Stomach (tissue), 9 donors: Measurements from ENCODE around the gene MICB. TPM values are rescaled to one million over a fixed set of nuclear protein-coding genes. Genes with fewer than 3 reads are reported as not detected.

Experiments used
- DNase-seq, 2 donors: peaks; one replicate each; pipeline versions ENCODE4 v3.0.0 to v3.0.0-alpha.2; 2013 to 2019
- H3K27ac ChIP-seq, 5 donors: fragments of 200-600 bp in 4 of 5; sonication (generic) in 4 of 5; one replicate each; pipeline ENCODE4 v1.5.1; 2013 to 2019; ENCODE audit warnings: mild to moderate bottlenecking in 1 of 5, moderate library complexity in 1 of 5
- H3K27me3 ChIP-seq, 3 donors: fragments of 200-600 bp; sonication (generic); one replicate each; pipeline ENCODE4 v1.5.1; 2017 to 2019; ENCODE audit warnings: mixed run types in 1 of 3
- H3K36me3 ChIP-seq, 4 donors: fragments of 200-600 bp; sonication (generic); 1 replicate in 3 of 4; 2 replicates in 1 of 4; pipeline ENCODE4 v1.5.1; 2016 to 2019
- H3K4me1 ChIP-seq, 4 donors: fragments of 200-600 bp; sonication (generic); one replicate each; pipeline ENCODE4 v1.5.1; 2016 to 2019
- H3K4me3 ChIP-seq, 4 donors: fragments of 200-600 bp; sonication (generic) in 3 of 4; one replicate each; pipeline ENCODE4 v1.5.1; 2016 to 2019; ENCODE audit warnings: mild to moderate bottlenecking in 1 of 4
- H3K9me3 ChIP-seq, 4 donors: fragments of 200-600 bp; sonication (generic); one replicate each; pipeline ENCODE4 v1.5.1; 2016 to 2019
- EP300 ChIP-seq: sonication (generic); formaldehyde crosslinking; IDR thresholded peaks from one replicate; pipeline ENCODE4 v1.6.1; 2017; ENCODE audit warnings: antibody characterized with exemption
- POLR2A ChIP-seq, 4 donors: fragments of 450-650 bp; IDR thresholded peaks; one replicate each; pipeline ENCODE4 v1.6.1; 2016; ENCODE audit warnings: antibody characterized with exemption in 4 of 4, control low read depth in 2 of 4, mild to moderate bottlenecking in 1 of 4, moderate library complexity in 1 of 4
- POLR2AphosphoS5 ChIP-seq, 3 donors: sonication (generic); formaldehyde crosslinking; IDR thresholded peaks; one replicate each; pipeline ENCODE4 v1.6.1; 2016; ENCODE audit warnings: antibody characterized with exemption in 3 of 3
- WGBS, 5 donors: extraction: QIAGEN DNeasy Blood & Tissue Kit in 3 of 5; methylation state at CpG; one replicate each; pipeline versions ENCODE4 v1.1.5 to v1.1.7; 2013 to 2018; 5-methylcytosine and 5-hydroxymethylcytosine counted together
- intact Hi-C: fragments of 100-400 bp; cut with DNase I; formaldehyde crosslinking; loops from one replicate; pipeline ENCODE4 v1.15.1; 2023; ENCODE audit warnings: low total_unique reads
- polyA plus RNA-seq, 3 donors: library from polyadenylated mRNA; stranded (reverse); fragments of 200-250 nt; gene quantifications; one replicate each; pipeline ENCODE4 v1.2.3, GENCODE V29; 2013
- total RNA-seq, 5 donors: library from RNA; depleted of rRNA; stranded (reverse); fragments of >200 nt; gene quantifications; one replicate each; pipeline versions ENCODE4 v1.1.0 to v1.2.3, GENCODE V29; 2014 to 2016
- TF ChIP-seq, protein P1 (sequence below), 7 experiments: fragments of 450-650 bp in 4 of 7; fragments of 200-600 bp in 3 of 7; sonication (generic) in 3 of 7; IDR thresholded peaks; one replicate each; pipeline ENCODE4 v1.5.1; 2016 to 2019; ENCODE audit warnings: antibody characterized with exemption in 7 of 7, control low read depth in 2 of 7, mild to moderate bottlenecking in 1 of 7
- donor health status: healthy with polysubstance abuse.
- donor health status: Bipolar disorder and iron deficiency.
- donor health status: healthy.

The MICB gene
- total and polyA plus RNA-seq, 8 donors = 0.29 to 1.7 (median 0.86) TPM; not detected in 2

DNA sequence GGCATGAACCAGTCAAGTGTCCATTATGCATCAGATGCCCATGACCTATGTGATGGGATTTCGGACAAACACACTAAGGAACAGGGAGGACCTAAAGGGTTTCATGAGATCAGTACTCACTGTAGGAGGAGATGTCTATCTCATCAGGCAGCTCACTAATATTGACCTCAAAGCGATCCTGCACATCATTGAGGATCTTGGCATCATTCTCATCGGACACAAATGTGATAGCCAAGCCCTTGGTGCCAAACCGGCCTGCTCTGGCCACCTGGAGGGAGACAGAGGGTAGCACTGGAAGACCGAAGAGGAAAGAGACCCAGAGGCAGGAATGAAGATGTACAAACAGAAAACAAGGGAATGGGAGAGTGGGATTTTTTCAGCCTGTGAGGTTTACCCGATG is 32.7 kb downstream of the MICB start:
- no peak overlapping the region for H3K27ac ChIP-seq
- H3K27me3 ChIP-seq = no peaks in the 10 kb centered on the region
- H3K4me3 ChIP-seq = no peak overlapping the region
- H3K36me3 ChIP-seq = peaks cover 59 to 65% (median 63%) of the 10 kb centered on the region in 4 donors
- intact Hi-C loops = no loop called here
- H3K4me1 ChIP-seq = peaks cover 0 to 12% (median 7%) of the 10 kb centered on the region in 4 donors
- DNase-seq = no peak
- TF ChIP-seq, protein P1, sequence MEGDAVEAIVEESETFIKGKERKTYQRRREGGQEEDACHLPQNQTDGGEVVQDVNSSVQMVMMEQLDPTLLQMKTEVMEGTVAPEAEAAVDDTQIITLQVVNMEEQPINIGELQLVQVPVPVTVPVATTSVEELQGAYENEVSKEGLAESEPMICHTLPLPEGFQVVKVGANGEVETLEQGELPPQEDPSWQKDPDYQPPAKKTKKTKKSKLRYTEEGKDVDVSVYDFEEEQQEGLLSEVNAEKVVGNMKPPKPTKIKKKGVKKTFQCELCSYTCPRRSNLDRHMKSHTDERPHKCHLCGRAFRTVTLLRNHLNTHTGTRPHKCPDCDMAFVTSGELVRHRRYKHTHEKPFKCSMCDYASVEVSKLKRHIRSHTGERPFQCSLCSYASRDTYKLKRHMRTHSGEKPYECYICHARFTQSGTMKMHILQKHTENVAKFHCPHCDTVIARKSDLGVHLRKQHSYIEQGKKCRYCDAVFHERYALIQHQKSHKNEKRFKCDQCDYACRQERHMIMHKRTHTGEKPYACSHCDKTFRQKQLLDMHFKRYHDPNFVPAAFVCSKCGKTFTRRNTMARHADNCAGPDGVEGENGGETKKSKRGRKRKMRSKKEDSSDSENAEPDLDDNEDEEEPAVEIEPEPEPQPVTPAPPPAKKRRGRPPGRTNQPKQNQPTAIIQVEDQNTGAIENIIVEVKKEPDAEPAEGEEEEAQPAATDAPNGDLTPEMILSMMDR (IDR thresholded peaks at IDR 0.05) = no peak
- TF ChIP-seq EP300 = no peak
- no peak for TF ChIP-seq POLR2A (IDR thresholded peaks at IDR 0.05)
- no peak for TF ChIP-seq POLR2AphosphoS5 (IDR thresholded peaks at IDR 0.05)
- H3K9me3 ChIP-seq = no peaks in the 10 kb centered on the region
- WGBS, 5 donors = 66 to 70% (median 67%) methylated on average over 5 to 6 of the region's 6 CpGs

GRCh38 chr6:31531162-31531561 is 33.2 kb downstream of the MICB start:
- intact Hi-C loops = no loop called here
- H3K9me3 ChIP-seq = no peaks in the 10 kb centered on the region
- peaks cover 64 to 70% (median 68%) of the 10 kb centered on the region in 4 donors for H3K36me3 ChIP-seq
- H3K4me3 ChIP-seq = no peak overlapping the region
- no peak for DNase-seq
- 88 to 94% (median 92%) methylated on average over 7 of the region's 7 CpGs for WGBS, 5 donors
- H3K27ac ChIP-seq = no peak overlapping the region
- H3K4me1 ChIP-seq = peaks cover 0 to 12% (median 8%) of the 10 kb centered on the region in 4 donors
- H3K27me3 ChIP-seq = no peaks in the 10 kb centered on the region
- TF ChIP-seq, protein P1 (IDR thresholded peaks at IDR 0.05) = no peak
- TF ChIP-seq POLR2AphosphoS5 (IDR thresholded peaks at IDR 0.05) (no peak), EP300 (no peak), POLR2A (IDR thresholded peaks at IDR 0.05) (no peak)

- intact Hi-C loops = no loop called here
Observed at GRCh38 chr6:31531771-31532643, 34.1 kb downstream of the MICB start.

More at GRCh38 chr6:31531771-31532643, 34.1 kb downstream of the MICB start:
- Histone ChIP-seq H3K4me1 (peaks cover 0 to 20% (median 11%) of the 10 kb centered on the region in 4 donors), H3K9me3 (no peaks in the 10 kb centered on the region), H3K36me3 (peaks cover 72 to 78% (median 77%) of the 10 kb centered on the region in 4 donors), H3K4me3 (no peak overlapping the region), H3K27me3 (no peaks in the 10 kb centered on the region), H3K27ac (no peak overlapping the region)
- 67 to 70% (median 70%) methylated on average over 9 of the region's 9 CpGs for WGBS, 5 donors
- TF ChIP-seq POLR2AphosphoS5 (IDR thresholded peaks at IDR 0.05) (no peak), POLR2A (IDR thresholded peaks at IDR 0.05) (no peak), EP300 (no peak)
- TF ChIP-seq, protein P1 (IDR thresholded peaks at IDR 0.05) = no peak
- DNase-seq = no peak
